Fibroblast of skin of back (primary cell): ENCODE measurements around the gene PPARD. TPM values are rescaled to one million over a fixed set of nuclear protein-coding genes. Genes with fewer than 3 reads are reported as not detected.
"Not testable (repeated sequence)": the region's sequence is repeated elsewhere in the genome, so short reads cannot be mapped to it uniquely, and the experiment has no call there.

Experiments
- DNase-seq: peaks from one replicate; pipeline ENCODE4 v3.0.0-alpha.2; 2013
- polyA plus RNA-seq, 2 experiments: library from polyadenylated mRNA; unstranded; fragments of 120-200 nt; gene quantifications; one replicate each; pipeline ENCODE4 v1.2.1, GENCODE V29; 2013; ENCODE audit not compliant: insufficient read length in 2 of 2

PPARD gene
- polyA plus RNA-seq (2013, experiment 1 of 2; ENCODE audit: insufficient read length), result 26.4 TPM
- 21.2 TPM for polyA plus RNA-seq (2013, experiment 2 of 2; ENCODE audit: insufficient read length)

GRCh38 chr6:35342258-35343091 is at the start of gene PPARD:
Gene PPARD, plus strand, starts transcription at chr6:35342558. Its CDS starts 68,530 bp downstream, at chr6:35411088.
- DNase-seq, result peak; percentile 94

- no peak for DNase-seq
These were observed 48.7 kb upstream of the PPARD start for GRCh38 chr6:35293681-35294080.

DNA sequence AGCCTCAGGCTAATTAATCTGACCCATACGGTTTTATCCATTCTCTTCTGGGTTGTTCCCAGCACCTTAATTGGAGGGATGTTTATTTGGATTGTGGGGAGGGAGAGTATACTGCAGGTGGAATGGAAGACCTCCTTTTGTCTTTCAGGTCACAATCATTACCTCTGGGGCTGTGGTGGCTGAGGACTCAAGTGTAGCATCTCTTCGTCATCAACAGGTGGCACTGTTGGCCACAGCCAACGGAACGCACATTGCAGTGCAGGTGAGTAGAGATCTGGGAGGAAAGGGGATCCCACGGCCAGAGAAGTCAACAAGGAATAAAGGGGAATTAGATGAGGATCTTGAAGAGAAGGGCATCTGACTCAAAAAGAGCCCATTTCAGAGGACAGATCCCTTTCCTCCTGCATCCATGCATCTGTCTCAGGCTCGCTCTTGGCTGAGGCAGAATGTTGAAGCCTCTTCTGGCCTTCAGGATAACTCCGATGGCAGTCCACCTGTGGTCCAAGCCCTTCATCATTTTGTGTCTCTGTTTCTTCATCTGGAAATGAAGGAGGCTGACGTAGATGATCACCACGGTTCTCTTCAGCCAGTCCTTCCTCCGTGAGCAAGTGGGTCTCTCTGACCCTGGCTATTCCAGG is 47.9 kb upstream of the PPARD start:
- DNase-seq, result peak; percentile 25

DNA sequence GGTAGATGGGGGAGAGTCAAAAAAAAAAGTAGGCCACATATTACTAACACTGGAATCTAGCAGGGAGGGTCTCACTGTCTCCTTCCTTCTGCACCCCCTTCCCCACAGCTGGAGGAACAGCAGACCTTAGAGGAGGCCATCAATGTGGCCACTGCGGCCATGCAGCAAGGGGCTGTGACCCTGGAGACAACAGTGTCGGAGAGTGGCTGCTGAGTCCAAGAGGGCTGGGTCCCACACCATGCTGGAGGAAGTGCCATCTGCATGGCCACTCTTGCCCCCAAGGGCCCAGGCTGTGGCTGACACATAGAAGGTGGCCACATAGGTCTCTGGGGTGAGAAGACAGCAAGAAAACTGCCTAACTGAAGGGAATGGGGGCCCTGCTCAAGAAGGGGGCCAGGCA is 47.3 kb upstream of the PPARD start:
- no peak for DNase-seq

DNA sequence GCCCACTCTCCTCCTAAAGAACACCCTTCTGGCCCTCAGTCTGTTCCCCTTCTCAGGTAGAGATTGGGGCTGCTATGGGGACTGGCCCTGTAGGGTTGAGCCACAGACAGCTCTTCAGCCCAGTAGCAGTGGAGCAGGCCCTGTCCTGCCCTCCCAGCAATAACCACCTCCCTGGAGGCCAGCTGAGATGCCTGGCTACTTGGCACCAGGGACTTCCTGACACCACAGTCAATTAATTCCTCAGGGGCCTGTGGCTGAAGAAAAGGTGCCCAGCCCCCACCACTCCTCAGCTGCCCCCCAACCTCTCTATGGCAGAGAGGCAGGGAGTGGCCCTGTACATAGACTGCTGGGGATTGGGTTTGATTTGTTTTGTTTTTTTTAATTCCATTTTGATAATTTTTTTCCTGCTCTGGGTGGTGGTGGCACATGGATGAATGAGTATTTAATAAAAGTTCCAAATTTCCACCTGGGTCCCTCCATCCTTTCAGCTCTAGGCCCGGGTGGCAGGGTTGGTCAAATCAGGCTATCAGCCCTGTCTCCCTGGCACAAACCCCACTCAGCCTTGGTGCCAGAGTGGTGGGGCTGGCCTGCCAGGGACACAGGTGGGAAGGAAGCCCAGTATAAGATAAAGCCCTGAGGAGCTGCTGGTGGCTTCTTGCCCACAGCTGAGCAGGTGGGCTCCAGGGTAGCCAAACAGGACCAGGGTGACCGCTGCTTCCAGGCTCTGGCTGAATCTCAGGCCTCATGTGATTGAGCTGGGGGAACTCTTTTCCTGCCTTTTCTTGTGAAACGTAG is 46.6 kb upstream of the PPARD start:
- no peak for DNase-seq

DNA sequence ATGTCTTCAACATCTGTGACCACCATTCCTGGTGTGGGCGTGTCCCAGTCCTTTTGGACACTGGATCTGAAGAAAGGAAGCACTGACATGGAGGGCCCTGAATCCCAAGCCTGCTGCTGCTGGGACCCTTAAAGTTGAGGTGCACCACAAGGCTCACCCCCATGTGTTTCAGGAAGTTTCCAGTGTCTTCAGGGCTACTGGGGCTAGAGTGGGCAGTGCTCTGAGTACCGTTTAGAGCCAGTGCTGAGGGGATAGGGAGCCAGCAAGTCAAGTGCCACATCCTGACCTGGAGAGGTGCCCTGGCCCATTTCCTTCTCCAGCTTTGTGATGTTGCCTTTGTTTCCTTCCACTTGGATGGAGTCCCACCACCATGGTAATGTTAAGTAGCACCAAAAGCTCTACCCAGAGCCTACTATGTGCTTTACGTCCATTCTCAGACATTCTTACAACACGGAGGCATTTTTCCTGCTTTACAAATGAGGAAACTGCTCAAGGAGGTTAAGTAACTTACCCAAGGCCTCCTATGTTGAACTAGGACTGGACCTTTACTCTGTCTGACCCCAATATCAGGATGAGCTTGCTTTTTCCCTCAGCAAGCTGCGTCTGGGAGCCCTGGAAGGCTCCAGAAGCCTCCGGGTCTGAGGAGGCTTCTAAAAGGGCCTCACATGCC is 45.3 kb upstream of the PPARD start:
- DNase-seq, result no peak

DNA sequence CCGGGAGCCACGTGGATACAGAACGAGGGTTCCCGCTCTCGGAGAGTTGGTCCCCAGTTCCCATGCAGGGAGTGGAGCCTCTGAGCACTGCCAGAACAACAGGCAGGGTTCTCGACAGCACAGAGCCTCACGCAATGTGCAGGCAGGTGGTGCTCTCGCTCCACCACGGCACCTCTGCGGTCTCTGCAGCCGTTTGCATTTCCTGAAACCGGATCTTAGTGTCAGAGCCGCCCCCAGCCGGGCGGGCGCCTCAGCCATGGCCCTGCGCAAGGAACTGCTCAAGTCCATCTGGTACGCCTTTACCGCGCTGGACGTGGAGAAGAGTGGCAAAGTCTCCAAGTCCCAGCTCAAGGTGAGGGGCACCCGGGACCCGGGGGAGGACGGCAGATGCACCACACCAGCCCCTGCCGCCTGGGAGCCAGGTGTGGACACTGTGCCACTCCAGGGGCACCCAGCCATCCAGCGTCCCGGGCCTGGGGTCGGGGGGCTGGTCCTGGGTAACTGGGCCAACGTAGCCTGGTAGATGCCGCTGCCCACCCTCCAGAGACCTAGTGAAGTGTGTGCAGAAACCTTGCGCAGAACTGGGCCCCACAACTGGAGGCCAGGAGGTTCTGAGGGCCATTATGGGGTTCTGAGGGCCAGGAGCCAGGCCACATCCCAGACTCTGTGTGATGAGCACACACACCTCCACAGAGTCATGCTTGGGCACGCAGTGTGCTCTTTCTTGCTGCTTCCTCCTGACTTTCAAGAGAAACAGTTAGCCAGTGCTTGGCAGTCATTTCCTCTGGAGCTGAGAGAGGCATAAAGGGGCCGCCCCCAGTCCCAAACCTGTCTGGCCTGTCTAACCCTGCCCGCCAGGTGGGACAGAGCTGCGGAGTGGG is 44.5 kb upstream of the PPARD start, which contains the start of gene DEF6:
Gene DEF6, plus strand, starts transcription at position 218 of the 881 bp plus-strand sequence. Its CDS starts 39 bp downstream, at position 257.
- DNase-seq, result peak; percentile 62

DNA sequence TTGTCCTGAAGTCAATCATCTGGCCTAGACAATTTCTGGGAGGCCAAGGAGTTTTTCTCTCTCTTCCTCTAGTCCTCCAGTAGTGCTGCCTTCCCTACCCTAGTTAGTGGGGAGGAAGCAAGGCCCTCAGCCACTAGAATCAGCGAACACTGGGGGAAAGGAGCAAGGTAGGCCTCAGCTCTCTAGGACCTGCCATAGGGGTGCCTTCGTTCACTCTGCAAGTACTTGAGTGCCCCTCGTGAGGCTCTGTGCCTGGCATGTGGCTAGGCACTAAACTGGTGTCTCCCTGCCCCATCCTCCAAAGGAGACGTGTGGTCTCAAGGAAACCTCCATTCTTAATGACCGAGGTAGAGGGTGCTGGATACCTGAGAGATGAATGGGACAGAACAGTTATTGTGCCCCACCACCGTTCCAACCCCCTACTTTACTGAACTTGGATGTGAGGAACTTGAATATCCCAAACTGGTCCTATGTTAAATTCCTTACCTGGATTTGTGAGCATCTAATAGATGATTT is 43.7 kb upstream of the PPARD start:
- DNase-seq, result no peak

DNA sequence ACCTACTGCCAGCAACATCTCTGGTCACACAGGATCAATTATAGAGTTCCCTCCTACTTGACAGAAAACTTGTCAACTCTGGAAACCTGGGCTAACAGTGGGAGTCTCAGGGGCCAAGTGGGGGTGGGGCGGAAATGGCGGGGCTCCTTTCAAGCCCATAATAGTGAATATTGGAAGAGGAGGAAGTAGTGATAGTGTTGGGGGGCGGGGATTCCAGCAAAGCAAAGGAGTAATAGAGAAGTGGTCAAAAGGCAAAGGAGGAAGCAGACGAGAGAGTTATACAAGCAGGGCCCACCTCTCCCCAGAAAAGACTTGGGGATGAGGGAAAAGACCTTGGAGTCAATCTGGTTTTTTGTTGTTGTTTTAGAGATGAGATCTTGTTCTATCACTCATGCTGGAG is 42.7 kb upstream of the PPARD start:
- no peak for DNase-seq

DNA sequence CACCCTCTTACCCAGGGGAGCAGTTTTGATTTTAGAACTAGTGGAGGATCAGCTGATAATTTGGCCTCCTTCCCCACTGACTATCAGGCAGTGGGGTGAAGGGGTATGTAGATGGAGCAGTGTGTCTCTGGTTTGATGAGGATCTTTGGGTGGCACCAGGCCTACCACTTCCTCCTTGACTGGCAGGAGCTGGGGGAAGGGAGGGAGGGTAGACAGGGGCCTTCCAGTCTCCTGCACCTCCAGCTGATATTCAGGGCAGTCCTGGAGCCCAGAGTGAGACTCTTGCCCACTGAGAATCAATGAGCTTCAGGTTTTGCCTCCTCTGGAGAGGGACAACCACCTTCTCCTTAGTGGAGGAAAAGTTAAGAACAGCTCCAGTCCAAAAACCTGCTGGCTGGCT is 41.5 kb upstream of the PPARD start:
- no peak for DNase-seq

DNA sequence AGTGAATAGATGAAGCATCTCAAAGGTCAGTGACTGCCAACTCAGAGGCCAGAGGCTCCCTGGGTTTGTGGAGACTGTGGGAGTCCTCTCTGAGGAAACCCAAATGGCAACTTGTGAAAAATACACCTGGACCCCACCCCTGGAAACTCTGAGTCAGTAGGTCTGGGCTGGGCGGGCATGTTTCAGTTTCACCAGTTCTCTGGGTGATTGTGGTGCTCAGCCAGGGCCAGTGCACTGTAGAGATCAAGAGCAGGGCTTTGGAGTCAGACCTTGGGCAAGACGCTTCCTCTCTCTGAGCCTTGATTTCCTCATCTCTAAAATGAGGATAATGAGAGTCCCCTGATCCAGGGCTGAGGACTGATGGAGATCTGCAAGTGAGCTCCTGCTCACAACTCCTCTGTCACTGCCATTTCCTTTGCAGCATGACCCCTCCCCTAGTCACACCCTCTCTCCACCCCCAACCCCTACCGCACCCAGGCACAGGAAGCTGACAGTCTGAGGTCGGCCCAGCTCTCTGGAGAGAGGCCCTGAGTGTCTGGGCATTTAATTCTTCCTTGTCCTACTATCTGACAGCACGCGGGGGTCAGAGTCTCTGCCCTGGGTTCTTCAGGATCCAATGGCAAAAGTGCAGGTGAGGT is 39.6 kb upstream of the PPARD start:
- peak; percentile 50 for DNase-seq

DNA sequence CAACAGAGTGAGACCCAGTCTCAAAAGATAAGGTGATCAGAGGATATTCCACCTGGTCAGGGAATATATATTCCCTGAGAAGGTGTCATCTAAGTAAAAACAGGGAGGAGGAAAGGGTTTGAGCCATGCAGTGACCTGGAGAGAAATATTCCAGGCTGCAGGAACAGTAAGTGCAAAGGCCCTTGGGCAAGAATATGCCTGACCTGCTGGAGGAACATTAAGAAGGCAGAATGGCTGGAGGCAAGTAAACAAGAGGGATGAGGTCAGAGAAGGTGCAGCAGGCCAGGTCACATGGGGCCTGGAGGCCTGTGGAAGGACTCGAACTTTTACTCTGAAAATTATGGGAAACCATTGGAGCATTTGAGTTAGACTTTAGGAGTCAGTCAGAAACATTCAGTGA is 38.1 kb upstream of the PPARD start:
- DNase-seq, result no peak

DNA sequence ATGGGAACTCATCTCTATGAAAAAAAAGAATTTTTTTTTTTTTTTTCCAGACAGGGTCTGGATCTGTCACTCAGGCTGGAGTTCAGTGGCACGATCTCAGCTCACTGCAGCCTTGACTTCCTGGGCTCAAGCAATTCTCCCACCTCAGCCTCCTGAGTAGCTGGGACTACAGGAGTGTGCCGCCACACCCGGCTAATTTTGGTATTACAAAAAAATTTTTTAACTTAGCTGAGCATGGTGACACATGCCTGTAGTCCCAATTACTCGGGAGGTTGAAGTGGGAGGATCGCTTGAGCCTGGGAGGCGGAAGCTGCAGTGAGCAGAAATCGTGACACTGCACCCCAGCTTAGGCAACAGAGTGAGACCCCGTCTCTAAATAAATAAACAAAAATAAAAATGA is 37.2 kb upstream of the PPARD start:
- no peak for DNase-seq

GRCh38 chr6:35307138-35307537 is 35.2 kb upstream of the PPARD start:
- DNase-seq, result not testable (repeated sequence)

GRCh38 chr6:35308543-35308942 is 33.8 kb upstream of the PPARD start:
- DNase-seq, result not testable (repeated sequence)

GRCh38 chr6:35309611-35310264 is 32.6 kb upstream of the PPARD start:
- DNase-seq, result no peak

DNA sequence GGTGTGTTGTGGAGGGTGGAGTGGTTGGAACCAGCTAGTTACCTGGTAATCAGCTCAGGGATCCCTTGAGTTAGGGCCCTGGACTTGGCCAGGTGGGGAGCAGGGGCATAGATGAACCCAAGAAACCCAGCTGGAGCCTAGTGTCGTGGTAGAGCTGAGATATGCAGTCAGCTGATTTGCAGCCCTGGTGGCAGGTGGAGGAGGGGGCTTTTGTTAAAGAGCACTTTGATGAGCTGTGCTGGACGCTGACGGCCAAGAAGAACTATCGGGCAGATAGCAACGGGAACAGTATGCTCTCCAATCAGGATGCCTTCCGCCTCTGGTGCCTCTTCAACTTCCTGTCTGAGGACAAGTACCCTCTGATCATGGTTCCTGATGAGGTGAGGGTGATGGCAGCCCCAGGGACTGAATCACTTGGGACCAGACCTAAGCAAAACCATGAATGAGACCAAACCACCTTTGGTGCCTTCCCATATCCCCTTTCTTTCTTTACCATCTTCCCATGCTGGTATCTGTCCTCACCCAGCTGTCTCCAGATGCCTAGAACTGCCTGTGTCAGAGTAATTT is 32.0 kb upstream of the PPARD start:
- no peak for DNase-seq

DNA sequence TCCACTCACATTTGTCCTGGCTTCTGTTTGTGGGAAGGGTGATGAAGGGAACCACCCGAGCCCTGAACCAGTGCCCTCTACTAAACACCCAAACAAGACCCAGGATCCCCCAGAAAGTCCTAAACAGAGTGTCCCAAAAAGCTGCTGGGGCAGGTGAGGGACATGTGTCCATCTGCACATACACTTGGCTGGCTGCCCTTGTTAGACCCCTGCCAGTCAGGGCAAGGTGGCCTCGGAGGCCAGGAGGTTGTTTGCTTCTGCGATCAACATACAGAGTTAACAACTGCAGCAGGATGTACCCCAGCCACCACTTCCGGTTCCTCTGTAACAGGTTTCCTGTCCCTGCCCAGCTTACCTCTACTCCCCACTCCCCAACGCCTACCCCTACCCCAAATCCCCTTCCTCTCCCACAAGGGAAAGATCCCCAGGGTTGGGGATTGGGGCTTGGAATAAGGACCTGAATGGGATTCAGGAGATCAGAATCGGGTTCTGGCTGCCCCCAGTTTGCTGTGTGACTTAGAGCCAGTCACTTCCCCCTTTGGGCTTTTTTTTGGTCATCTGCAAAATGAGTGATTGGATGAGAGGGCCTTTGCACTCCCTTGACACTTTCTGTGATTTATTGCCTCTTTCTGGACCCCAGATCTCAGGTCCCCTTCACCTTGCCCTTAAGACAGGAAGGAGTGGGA is 30.8 kb upstream of the PPARD start:
- DNase-seq, result no peak
